Neural cell (in vitro differentiated cells): ENCODE results near the gene BHLHE23. TPM values are rescaled to one million over a fixed set of nuclear protein-coding genes. Genes with fewer than 3 reads are reported as not detected.

Experiments
- H2AFZ ChIP-seq: fragments of 200-600, 300-800 bp; sonication (generic), shearing (Covaris generic); 2 replicates; pipeline ENCODE4 v1.6.0; 2014; ENCODE audit warnings: low read depth, mild to moderate bottlenecking, antibody characterized with exemption, low read length, moderate library complexity
- H3F3A ChIP-seq: fragments of 200-600 bp; shearing (Covaris generic); 2 replicates; pipeline ENCODE4 v1.6.1; 2016; ENCODE audit warnings: mild to moderate bottlenecking, moderate library complexity, mixed read lengths, antibody characterized with exemption, low read length; ENCODE audit not compliant: insufficient read depth, poor library complexity, severe bottlenecking
- H3K27ac ChIP-seq: fragments of 200-600, 300-800 bp; sonication (generic), shearing (Covaris generic); 2 replicates; pipeline ENCODE4 v1.5.1; 2014; ENCODE audit warnings: mild to moderate bottlenecking, low read length, moderate library complexity
- H3K27me3 ChIP-seq: fragments of 300-800, 200-600 bp; sonication (generic), shearing (Covaris generic); 2 replicates; pipeline ENCODE4 v1.6.0; 2014; ENCODE audit warnings: mild to moderate bottlenecking, low read depth, low read length, moderate library complexity; ENCODE audit not compliant: insufficient read depth
- H3K36me3 ChIP-seq: fragments of 300-800, 200-600 bp; sonication (generic), shearing (Covaris generic); 2 replicates; pipeline ENCODE4 v1.5.1; 2014; ENCODE audit warnings: mild to moderate bottlenecking, antibody characterized with exemption, low read length, moderate library complexity; ENCODE audit not compliant: insufficient read depth
- H3K4me2 ChIP-seq: fragments of 300-800, 200-600 bp; sonication (generic), shearing (Covaris generic); 2 replicates; pipeline ENCODE4 v1.6.0; 2014; ENCODE audit warnings: mild to moderate bottlenecking, low read length
- H3K4me3 ChIP-seq: fragments of 300-800, 200-600 bp; sonication (generic), shearing (Covaris generic); 2 replicates; pipeline ENCODE4 v1.5.1; 2014; ENCODE audit warnings: mild to moderate bottlenecking, low read length, moderate library complexity
- H3K79me2 ChIP-seq: fragments of 200-600 bp; shearing (Covaris generic); replicated peaks from 2 replicates; pipeline ENCODE4 v1.6.0; 2014; ENCODE audit warnings: mild to moderate bottlenecking, low read length, moderate library complexity; ENCODE audit not compliant: insufficient read depth
- H3K9ac ChIP-seq: fragments of 300-800, 200-600 bp; sonication (generic), shearing (Covaris generic); 2 replicates; pipeline ENCODE4 v1.6.1; 2016; ENCODE audit warnings: mild to moderate bottlenecking, low read length, mixed read lengths
- H3K9me2 ChIP-seq: fragments of 200-600 bp; shearing (Covaris generic); 2 replicates; pipeline ENCODE4 v1.6.1; 2016; ENCODE audit warnings: mild to moderate bottlenecking, low read length, mixed read lengths; ENCODE audit not compliant: insufficient read depth
- H3K9me3 ChIP-seq: fragments of 200-600, 300-800 bp; sonication (generic), shearing (Covaris generic); 2 replicates; pipeline ENCODE4 v1.6.1; 2016; ENCODE audit warnings: mild to moderate bottlenecking, mixed run types, low read length, moderate library complexity, mixed read lengths
- H4K20me1 ChIP-seq: fragments of 200-600 bp; shearing (Covaris generic); 2 replicates; pipeline ENCODE4 v1.6.1; 2016; ENCODE audit warnings: mild to moderate bottlenecking, mixed run types; ENCODE audit not compliant: insufficient read depth
- CTCF ChIP-seq: fragments of 450-650 bp; IDR thresholded peaks from 2 replicates; pipeline ENCODE4 v1.5.1; 2014; ENCODE audit warnings: antibody characterized with exemption, mild to moderate bottlenecking, moderate library complexity; ENCODE audit not compliant: poor library complexity, severe bottlenecking
- EP300 ChIP-seq: fragments of 450-650 bp; conservative IDR thresholded peaks from 2 replicates; pipeline ENCODE4 v1.6.1; 2014; ENCODE audit warnings: antibody characterized with exemption, mild to moderate bottlenecking, moderate library complexity; ENCODE audit not compliant: poor library complexity, severe bottlenecking
- EZH2 ChIP-seq: fragments of 200-600, 300-800 bp; shearing (Covaris generic), sonication (generic); IDR thresholded peaks from 2 replicates; pipeline ENCODE4 v1.6.1; 2014; ENCODE audit warnings: antibody characterized with exemption, low read length, borderline replicate concordance, mild to moderate bottlenecking; ENCODE audit not compliant: insufficient read depth, poor library complexity, severe bottlenecking
- MXI1 ChIP-seq: fragments of 450-650 bp; conservative IDR thresholded peaks from 2 replicates; pipeline ENCODE4 v1.6.1; 2014; ENCODE audit warnings: antibody characterized with exemption, mild to moderate bottlenecking; ENCODE audit not compliant: poor library complexity, severe bottlenecking
- POLR2AphosphoS5 ChIP-seq: IDR thresholded peaks from 2 replicates; pipeline ENCODE4 v1.6.1; 2012
- RAD21 ChIP-seq: fragments of 450-650 bp; conservative IDR thresholded peaks from 2 replicates; pipeline ENCODE4 v1.6.1; 2014; ENCODE audit warnings: antibody characterized with exemption, mild to moderate bottlenecking, moderate library complexity
- SMC3 ChIP-seq: fragments of 450-650 bp; conservative IDR thresholded peaks from 2 replicates; pipeline ENCODE4 v1.6.1; 2014; ENCODE audit warnings: antibody characterized with exemption, mild to moderate bottlenecking, moderate library complexity; ENCODE audit not compliant: poor library complexity
- TAF1 ChIP-seq: IDR thresholded peaks from 2 replicates; pipeline ENCODE4 v1.6.1; 2012; ENCODE audit warnings: low read depth
- polyA plus RNA-seq: library from polyadenylated mRNA; depleted of rRNA; stranded (reverse); fragments of >200 nt; gene quantifications from 2 replicates; pipeline ENCODE4 v1.2.3, GENCODE V29; 2014
- TF ChIP-seq, protein P1 (sequence below): IDR thresholded peaks from 2 replicates; pipeline ENCODE4 v1.6.1; 2012; ENCODE audit warnings: borderline replicate concordance

BHLHE23 gene
- polyA plus RNA-seq, 1 donor from 2014 or later = not detected

DNA sequence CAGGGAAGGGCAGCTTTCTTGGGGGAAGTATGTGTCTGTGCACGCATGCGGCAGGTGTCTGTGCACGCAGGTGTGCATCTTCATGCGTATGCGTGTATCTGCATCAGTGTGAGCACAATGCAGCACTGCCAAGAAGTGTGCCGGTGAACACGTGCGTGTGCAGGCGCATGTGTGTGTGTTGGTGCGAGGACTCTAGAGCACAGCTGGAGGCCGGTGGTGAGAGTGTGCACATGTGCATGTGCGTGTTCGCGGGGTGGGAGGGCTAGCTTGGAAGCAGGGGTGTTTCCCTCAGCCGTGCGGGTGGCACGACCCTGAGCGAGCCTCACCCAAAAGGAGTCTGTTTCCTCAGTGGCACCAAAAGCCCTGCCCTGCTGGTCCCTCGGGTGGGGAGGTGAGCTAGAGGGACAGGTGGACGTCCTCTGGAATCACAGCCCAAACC lies 46.7 kb downstream of the BHLHE23 start:
- H4K20me1 ChIP-seq = no peaks in the 10 kb centered on the region

GRCh38 chr20:62959101-62959971 lies 47.4 kb downstream of the BHLHE23 start:
- H3K36me3 ChIP-seq = no peaks in the 10 kb centered on the region
- no peaks in the 10 kb centered on the region for H3K79me2 ChIP-seq
- H4K20me1 ChIP-seq = no peaks in the 10 kb centered on the region
- H3F3A ChIP-seq = no peaks in the 10 kb centered on the region
- H2AFZ ChIP-seq = no peak overlapping the region
- H3K9me3 ChIP-seq = no peaks in the 10 kb centered on the region
- H3K4me3 ChIP-seq = no peak overlapping the region
- no peak overlapping the region for H3K9ac ChIP-seq
- no peak overlapping the region for H3K27ac ChIP-seq
- no peaks in the 10 kb centered on the region for H3K27me3 ChIP-seq
- no peak overlapping the region for H3K4me2 ChIP-seq
- no peaks in the 10 kb centered on the region for H3K9me2 ChIP-seq
- no peak for TF ChIP-seq SMC3
- no peak for TF ChIP-seq RAD21
- TF ChIP-seq EP300 = no peak
- no peak for TF ChIP-seq MXI1
- TF ChIP-seq CTCF = no peak
- TF ChIP-seq, protein P1, sequence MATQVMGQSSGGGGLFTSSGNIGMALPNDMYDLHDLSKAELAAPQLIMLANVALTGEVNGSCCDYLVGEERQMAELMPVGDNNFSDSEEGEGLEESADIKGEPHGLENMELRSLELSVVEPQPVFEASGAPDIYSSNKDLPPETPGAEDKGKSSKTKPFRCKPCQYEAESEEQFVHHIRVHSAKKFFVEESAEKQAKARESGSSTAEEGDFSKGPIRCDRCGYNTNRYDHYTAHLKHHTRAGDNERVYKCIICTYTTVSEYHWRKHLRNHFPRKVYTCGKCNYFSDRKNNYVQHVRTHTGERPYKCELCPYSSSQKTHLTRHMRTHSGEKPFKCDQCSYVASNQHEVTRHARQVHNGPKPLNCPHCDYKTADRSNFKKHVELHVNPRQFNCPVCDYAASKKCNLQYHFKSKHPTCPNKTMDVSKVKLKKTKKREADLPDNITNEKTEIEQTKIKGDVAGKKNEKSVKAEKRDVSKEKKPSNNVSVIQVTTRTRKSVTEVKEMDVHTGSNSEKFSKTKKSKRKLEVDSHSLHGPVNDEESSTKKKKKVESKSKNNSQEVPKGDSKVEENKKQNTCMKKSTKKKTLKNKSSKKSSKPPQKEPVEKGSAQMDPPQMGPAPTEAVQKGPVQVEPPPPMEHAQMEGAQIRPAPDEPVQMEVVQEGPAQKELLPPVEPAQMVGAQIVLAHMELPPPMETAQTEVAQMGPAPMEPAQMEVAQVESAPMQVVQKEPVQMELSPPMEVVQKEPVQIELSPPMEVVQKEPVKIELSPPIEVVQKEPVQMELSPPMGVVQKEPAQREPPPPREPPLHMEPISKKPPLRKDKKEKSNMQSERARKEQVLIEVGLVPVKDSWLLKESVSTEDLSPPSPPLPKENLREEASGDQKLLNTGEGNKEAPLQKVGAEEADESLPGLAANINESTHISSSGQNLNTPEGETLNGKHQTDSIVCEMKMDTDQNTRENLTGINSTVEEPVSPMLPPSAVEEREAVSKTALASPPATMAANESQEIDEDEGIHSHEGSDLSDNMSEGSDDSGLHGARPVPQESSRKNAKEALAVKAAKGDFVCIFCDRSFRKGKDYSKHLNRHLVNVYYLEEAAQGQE = no peak
- TF ChIP-seq POLR2AphosphoS5 = no peak

More for the DNA sequence above, 46.7 kb downstream of the BHLHE23 start:
- Histone ChIP-seq H3K9me2 (no peaks in the 10 kb centered on the region), H3K79me2 (no peaks in the 10 kb centered on the region), H3F3A (no peaks in the 10 kb centered on the region), H2AFZ (no peak overlapping the region), H3K9me3 (no peaks in the 10 kb centered on the region), H3K9ac (no peak overlapping the region), H3K27ac (no peak overlapping the region), H3K4me3 (no peak overlapping the region), H3K4me2 (no peak overlapping the region), H3K27me3 (no peaks in the 10 kb centered on the region), H3K36me3 (no peaks in the 10 kb centered on the region)
- TF ChIP-seq, protein P1 = no peak
- TF ChIP-seq CTCF (no peak), POLR2AphosphoS5 (no peak), SMC3 (no peak), EP300 (no peak), RAD21 (no peak), TAF1 (no peak), EZH2 (no peak), MXI1 (no peak)
